NCI-H1105 treated with DMSO at 0.1 percent for 48 hours (cell line): ENCODE measurements around the gene CCDC6.
"Not testable (repeated sequence)": the region's sequence is repeated elsewhere in the genome, so short reads cannot be mapped to it uniquely, and the experiment has no call there.

Experiments used
- DNase-seq: peaks from one replicate; lab custom pipeline; 2025; lab: John Stamatoyannopoulos, UW

Gene CCDC6

GRCh38 chr10:59906417-59907202 lies at the start of gene CCDC6:
TSS of gene CCDC6 (minus strand) at chr10:59906556. CDS start at chr10:59906424, 132 bp downstream.
- peak; percentile 84 for DNase-seq

- no peak for DNase-seq
These were observed 47.9 kb upstream of the CCDC6 start for GRCh38 chr10:59954296-59954695.

GRCh38 chr10:59953711-59954110 lies 47.4 kb upstream of the CCDC6 start:
- DNase-seq, result not testable (repeated sequence)

- no peak for DNase-seq
These were observed 43.7 kb upstream of the CCDC6 start for GRCh38 chr10:59950105-59950504.

GRCh38 chr10:59949608-59950007 lies 43.3 kb upstream of the CCDC6 start:
- no peak for DNase-seq

GRCh38 chr10:59945991-59946390 lies 39.6 kb upstream of the CCDC6 start:
- no peak for DNase-seq

- DNase-seq, result no peak
These were observed 39.2 kb upstream of the CCDC6 start for GRCh38 chr10:59945590-59945989.

- no peak for DNase-seq
These were observed 38.1 kb upstream of the CCDC6 start for GRCh38 chr10:59944339-59944935.

GRCh38 chr10:59942556-59942955 lies 36.2 kb upstream of the CCDC6 start:
- no peak for DNase-seq

- DNase-seq, result no peak
These were observed 31.4 kb upstream of the CCDC6 start for GRCh38 chr10:59937720-59938119.

- DNase-seq, result no peak
These were observed 28.3 kb upstream of the CCDC6 start for GRCh38 chr10:59934701-59935100.

GRCh38 chr10:59930788-59931521 lies 24.6 kb upstream of the CCDC6 start:
- not testable (repeated sequence) for DNase-seq

- no peak for DNase-seq
These were observed 19.7 kb upstream of the CCDC6 start for GRCh38 chr10:59926086-59926485.

- no peak for DNase-seq
These were observed 16.6 kb upstream of the CCDC6 start for GRCh38 chr10:59922907-59923306.

- no peak for DNase-seq
These were observed 11.6 kb upstream of the CCDC6 start for GRCh38 chr10:59917922-59918321.

- no peak for DNase-seq
These were observed 7.3 kb upstream of the CCDC6 start for GRCh38 chr10:59913547-59914237.

GRCh38 chr10:59910867-59911266 lies 4.5 kb upstream of the CCDC6 start:
- DNase-seq, result no peak

- DNase-seq, result no peak
These were observed 3.5 kb upstream of the CCDC6 start for GRCh38 chr10:59909815-59910214.

- DNase-seq, result no peak
These were observed 2.4 kb upstream of the CCDC6 start for GRCh38 chr10:59908808-59909143.

GRCh38 chr10:59907918-59908807 lies 1.8 kb upstream of the CCDC6 start:
- DNase-seq, result no peak

GRCh38 chr10:59907537-59907917 lies 1.2 kb upstream of the CCDC6 start:
- DNase-seq, result no peak
